ENCODE results near the gene AOAH.

DNA sequence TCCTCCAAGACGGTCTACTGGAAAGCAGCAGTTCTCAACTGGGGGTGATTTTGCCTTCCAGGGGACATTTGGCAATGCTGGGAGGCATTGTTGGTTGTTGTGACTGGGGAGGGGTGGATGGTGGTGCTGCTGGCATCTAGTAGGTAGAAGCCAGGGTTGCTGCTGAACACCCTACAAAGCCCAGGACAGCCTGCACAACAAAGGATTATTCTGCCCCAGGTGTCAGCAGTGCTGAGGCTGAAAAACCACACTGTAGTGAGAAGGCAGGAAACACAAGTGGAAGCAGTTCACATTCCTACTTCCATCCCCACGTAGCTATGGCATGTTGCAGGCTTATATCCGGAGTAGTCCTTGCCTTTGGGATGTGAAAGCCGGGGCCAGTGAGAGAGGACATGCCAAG is 86.9 kb downstream of the AOAH start:
- TF ChIP-seq, protein P1, sequence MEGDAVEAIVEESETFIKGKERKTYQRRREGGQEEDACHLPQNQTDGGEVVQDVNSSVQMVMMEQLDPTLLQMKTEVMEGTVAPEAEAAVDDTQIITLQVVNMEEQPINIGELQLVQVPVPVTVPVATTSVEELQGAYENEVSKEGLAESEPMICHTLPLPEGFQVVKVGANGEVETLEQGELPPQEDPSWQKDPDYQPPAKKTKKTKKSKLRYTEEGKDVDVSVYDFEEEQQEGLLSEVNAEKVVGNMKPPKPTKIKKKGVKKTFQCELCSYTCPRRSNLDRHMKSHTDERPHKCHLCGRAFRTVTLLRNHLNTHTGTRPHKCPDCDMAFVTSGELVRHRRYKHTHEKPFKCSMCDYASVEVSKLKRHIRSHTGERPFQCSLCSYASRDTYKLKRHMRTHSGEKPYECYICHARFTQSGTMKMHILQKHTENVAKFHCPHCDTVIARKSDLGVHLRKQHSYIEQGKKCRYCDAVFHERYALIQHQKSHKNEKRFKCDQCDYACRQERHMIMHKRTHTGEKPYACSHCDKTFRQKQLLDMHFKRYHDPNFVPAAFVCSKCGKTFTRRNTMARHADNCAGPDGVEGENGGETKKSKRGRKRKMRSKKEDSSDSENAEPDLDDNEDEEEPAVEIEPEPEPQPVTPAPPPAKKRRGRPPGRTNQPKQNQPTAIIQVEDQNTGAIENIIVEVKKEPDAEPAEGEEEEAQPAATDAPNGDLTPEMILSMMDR (conservative IDR thresholded peaks at IDR 0.05; ENCODE audit: low read length) = no peak
- no peak for TF ChIP-seq EZH2phosphoT487 (IDR thresholded peaks at IDR 0.05; ENCODE audit: borderline replicate concordance)

Data from Loucy (cell line).